A549 treated with AZD9567 at 1 μM for 4 hours (cell line): ENCODE measurements around the gene PIK3CG. TPM values are rescaled to one million over a fixed set of nuclear protein-coding genes. Genes with fewer than 3 reads are reported as not detected.

Source experiments
- total RNA-seq: library from RNA; stranded (reverse); fragments of 200-300 nt; extraction: Qiagen RNA extraction; gene quantifications from 5 replicates; pipeline ENCODE4 v1.2.3, GENCODE V29; 2022; ENCODE audit not compliant: insufficient read depth

The PIK3CG gene
- 0.03 TPM in 1 of 5 replicates, not detected in the others for total RNA-seq

GRCh38 chr7:106865130-106866041 lies at the start of gene PIK3CG:
Gene PIK3CG (plus strand): TSS chr7:106865282. CDS start chr7:106867562, 2,280 bp downstream.

Other genes starting within 250 kb of the PIK3CG start
- 9.6 to 13.2 TPM (median 12.8 TPM) in 5 replicates for gene CCDC71L, start 204.1 kb upstream of the PIK3CG start, total RNA-seq
- 2.1 to 3.7 TPM (median 3.4 TPM) in 5 replicates for gene PRKAR2B, start 179.4 kb downstream of the PIK3CG start, total RNA-seq